Urothelium cell line (cell line): ENCODE data around the gene GABARAPL2.
"Not testable (repeated sequence)": the region's sequence is repeated elsewhere in the genome, so short reads cannot be mapped to it uniquely, and the experiment has no call there.

Experiments used
- DNase-seq: peaks from one replicate; pipeline ENCODE4 v3.0.0; 2011; ENCODE audit warnings: low spot score, mixed read lengths
- FAIRE-seq: peaks from 2 replicates; lab custom pipeline; 2011; peaks lifted over from hg19 to GRCh38; lab: Jason Lieb, UNC

The GABARAPL2 gene

DNA sequence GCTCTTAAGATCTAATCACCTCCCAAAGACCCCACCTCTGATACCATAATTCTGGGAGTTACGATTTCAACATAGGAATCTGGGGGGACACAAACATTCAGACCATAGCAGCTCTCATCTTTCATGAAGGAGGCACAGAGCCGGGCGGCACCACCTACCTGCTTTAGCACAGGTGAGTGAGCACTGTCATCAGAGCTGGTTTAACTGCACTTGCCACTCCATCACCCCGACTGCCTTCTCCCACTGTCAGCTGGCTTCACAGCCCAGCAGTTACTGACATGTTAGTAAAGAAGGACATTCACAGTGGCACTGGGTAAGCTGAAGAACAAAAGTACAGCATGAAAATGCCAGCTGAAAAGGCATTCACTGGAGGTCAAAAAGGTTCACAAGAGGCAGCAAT is 22.5 kb downstream of the GABARAPL2 start:
- DNase-seq (no peak), FAIRE-seq (no peak)

- DNase-seq (no peak), FAIRE-seq (no peak)
Measured at GRCh38 chr16:75589306-75589705, 23.1 kb downstream of the GABARAPL2 start.

GRCh38 chr16:75590920-75591843 is 25.0 kb downstream of the GABARAPL2 start:
- FAIRE-seq (no peak), DNase-seq (no peak)

DNA sequence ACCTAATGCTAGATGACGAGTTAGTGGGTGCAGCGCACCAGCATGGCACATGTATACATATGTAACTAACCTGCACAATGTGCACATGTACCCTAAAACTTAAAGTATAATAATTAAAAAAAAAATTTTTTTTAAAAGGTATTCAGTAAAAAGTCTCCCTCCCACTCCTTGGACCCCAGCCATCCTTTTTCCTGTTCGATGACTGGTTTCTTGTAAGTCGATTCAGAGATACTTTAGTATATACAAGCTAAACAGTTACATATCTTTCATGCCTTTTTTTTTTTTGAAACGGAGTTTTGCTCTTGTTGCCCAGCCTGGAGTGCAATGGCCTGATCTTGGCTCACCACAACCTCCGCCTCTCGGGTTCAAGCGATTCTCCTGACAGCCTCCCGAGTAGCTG is 25.7 kb downstream of the GABARAPL2 start:
- FAIRE-seq, DNase-seq: not testable (repeated sequence)

DNA sequence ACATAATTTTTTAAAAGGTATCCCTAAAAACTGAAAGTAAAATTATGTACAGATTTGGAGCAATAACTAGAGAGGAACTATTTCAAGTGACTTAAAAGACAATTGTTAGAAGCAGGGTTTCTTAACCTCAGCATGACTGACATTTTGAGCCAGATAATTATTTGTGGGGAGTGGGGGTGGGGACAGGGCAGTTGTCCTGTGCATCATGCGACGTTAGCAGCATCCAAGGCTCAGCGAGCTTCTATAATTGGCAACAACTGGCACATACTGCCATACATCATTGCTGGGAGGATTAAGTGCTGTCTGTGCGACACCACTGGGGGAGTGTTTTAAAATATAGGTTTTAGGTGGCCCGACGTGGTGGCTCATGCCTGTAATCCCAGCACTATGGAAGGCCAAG is 27.1 kb downstream of the GABARAPL2 start:
- DNase-seq: no peak

GRCh38 chr16:75593825-75594820 is 27.9 kb downstream of the GABARAPL2 start:
- FAIRE-seq: no peak
- peak; percentile 10 for DNase-seq

More for the DNA sequence above, 27.1 kb downstream of the GABARAPL2 start:
- FAIRE-seq: no peak

DNA sequence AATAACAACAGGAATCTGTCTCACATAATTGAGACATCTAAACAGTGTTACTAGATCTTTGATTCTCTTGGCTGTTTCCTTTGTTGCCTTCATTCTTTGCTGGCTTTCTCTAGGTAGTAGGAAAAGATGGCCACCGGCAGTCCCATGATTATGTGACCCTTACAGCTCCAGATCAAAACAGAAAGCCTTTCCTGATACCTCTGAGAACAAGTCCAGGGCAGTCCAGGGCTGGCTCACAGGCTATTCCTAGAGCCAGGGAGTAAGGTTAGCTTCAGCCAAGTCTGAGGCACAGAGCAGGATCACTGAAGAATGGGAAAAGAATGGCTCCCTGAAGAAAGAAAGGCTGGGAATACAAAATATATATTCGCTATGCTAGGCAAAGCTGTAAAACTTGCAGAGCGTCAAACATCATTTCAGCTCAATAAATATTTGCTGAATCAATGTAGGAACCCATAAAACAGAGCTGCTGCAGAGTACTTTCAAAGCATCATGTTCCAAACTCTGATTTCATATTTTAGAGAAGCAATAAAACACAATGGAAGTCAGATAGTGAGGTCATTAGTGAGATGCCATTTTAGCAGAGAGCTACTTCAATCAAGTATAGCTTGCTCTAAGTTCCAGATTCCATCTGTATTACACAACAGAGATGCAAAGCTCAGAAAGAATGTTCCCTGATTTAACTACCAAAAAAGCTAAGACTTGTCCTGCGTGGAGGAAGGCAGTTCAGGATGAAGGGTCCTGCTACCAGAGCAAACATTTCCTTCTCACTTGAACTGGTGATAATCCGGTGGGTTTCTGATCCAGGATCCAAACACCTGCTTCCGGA is 33.5 kb downstream of the GABARAPL2 start:
- DNase-seq: no peak
- no peak for FAIRE-seq

DNA sequence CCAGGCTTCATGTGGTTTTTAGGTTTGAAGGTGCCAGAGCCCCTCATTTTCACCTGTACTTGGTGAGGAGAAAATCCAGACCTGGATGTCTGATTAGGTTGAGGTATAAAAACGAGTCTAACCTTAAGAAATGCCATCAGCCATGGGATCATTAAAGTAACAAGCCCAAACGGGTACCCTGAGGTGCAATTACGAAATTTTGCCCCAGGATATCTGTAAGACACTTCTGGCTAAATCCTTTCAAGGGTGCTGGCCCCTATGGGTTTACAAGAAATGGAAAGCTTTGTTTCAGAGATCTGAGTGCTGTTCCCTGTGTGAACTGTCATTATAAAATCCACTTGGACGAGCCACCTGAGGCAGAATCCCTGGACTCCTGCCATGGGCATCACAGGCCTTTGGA is 37.1 kb downstream of the GABARAPL2 start:
- FAIRE-seq (no peak), DNase-seq (no peak)

DNA sequence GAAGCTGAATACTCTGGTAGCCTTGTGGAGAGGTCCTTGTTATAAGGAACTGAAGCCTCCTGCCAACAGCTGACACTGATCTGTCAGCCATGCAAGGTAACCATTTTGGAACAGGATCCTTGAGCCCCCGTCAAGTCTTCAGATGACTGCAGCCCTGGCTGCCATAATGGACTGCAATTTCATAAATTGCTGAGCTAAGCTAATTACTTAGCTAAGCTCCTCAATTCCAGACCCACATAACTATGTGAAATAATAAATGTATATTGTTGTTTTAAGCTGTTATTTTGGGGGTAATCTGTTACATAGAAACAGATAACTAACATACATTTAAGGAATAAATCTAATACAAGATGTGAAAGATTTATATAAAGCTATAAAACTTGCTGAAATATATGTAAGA is 40.3 kb downstream of the GABARAPL2 start:
- no peak for FAIRE-seq
- DNase-seq: no peak

- DNase-seq (no peak), FAIRE-seq (no peak)
Measured at GRCh38 chr16:75614066-75614897, 48.1 kb downstream of the GABARAPL2 start.

- DNase-seq (no peak), FAIRE-seq (no peak)
Measured at GRCh38 chr16:75615619-75616018, 49.4 kb downstream of the GABARAPL2 start.

- FAIRE-seq: no peak
Measured at GRCh38 chr16:75616521-75617010, 50.4 kb downstream of the GABARAPL2 start.

GRCh38 chr16:75617121-75617520 is 50.9 kb downstream of the GABARAPL2 start:
- no peak for DNase-seq
- FAIRE-seq: no peak

More at GRCh38 chr16:75616521-75617010, 50.4 kb downstream of the GABARAPL2 start:
- no peak for DNase-seq

DNA sequence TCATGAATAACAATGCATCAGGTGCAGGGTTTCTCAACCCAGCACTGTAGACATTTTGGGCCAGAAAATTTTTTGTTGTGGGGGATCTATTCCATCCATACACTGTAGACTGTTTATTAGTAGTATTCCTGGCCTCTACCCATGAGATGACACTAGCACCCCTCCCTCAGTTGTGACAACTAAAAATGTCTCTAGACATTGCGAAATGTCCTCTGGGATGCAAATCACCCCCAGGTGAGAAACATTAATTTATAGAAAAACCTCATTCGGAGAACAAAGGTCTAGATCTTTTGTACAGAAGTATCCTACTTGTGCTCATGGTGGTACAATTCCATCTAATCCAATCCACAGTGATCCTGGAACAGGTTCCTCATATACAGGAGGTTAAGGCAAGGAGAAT is 52.6 kb downstream of the GABARAPL2 start:
- no peak for DNase-seq
- FAIRE-seq: no peak

GRCh38 chr16:75620326-75621169 is 54.4 kb downstream of the GABARAPL2 start:
- DNase-seq (no peak), FAIRE-seq (no peak)

- peak; percentile 44 for DNase-seq
- FAIRE-seq: no peak
Measured at GRCh38 chr16:75621170-75621477, 54.9 kb downstream of the GABARAPL2 start.

- peak; percentile 97 for DNase-seq
- FAIRE-seq: no peak
Measured at GRCh38 chr16:75622761-75623605, 56.8 kb downstream of the GABARAPL2 start, which contains the start of gene ADAT1. ADAT1 (minus strand) TSS chr16:75623281; CDS start chr16:75620799, 2,482 bp downstream.

DNA sequence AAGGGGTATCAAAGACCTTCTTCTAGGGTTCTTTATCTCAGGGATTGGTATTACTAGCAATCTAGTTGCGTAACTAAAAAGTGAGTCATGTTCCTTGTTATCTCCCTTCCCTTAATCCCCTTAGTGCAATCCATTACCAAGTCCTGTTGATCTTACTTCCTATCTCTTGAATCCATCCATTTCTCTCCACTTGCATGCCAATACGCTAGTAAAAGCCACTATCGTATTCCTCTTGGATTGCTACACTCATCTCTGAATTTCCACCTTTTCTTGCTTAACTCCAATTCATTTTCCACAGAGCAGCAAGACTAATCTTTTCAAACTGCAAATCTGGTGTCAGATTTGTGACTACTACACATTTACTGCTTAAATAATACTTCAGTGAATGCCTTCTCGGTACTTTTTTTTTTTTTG is 58.7 kb downstream of the GABARAPL2 start:
- FAIRE-seq (no peak), DNase-seq (no peak)
